Upper lobe of left lung (tissue), 4 donors: ENCODE results near the gene SCCPDH.

Experiments used
- EP300 ChIP-seq, 4 donors: sonication (generic); formaldehyde crosslinking; IDR thresholded peaks; one replicate each; pipeline ENCODE4 v1.5.1; 2017; ENCODE audit warnings: antibody characterized with exemption in 4 of 4, control low read depth in 2 of 4
- POLR2A ChIP-seq, 4 donors: fragments of 450-650 bp; IDR thresholded peaks; one replicate each; pipeline ENCODE4 v1.5.1; 2016 to 2017; ENCODE audit warnings: antibody characterized with exemption in 4 of 4, mild to moderate bottlenecking in 2 of 4
- TF ChIP-seq, protein P1 (sequence below), 6 experiments: fragments of 450-650 bp in 4 of 6; fragments of 200-600 bp in 2 of 6; sonication (generic) in 2 of 6; IDR thresholded peaks; one replicate each; pipeline ENCODE4 v1.5.1; 2016 to 2019; ENCODE audit warnings: antibody characterized with exemption in 6 of 6

GRCh38 chr1:246727594-246727993 is 3.4 kb downstream of the SCCPDH start:
- TF ChIP-seq, protein P1, sequence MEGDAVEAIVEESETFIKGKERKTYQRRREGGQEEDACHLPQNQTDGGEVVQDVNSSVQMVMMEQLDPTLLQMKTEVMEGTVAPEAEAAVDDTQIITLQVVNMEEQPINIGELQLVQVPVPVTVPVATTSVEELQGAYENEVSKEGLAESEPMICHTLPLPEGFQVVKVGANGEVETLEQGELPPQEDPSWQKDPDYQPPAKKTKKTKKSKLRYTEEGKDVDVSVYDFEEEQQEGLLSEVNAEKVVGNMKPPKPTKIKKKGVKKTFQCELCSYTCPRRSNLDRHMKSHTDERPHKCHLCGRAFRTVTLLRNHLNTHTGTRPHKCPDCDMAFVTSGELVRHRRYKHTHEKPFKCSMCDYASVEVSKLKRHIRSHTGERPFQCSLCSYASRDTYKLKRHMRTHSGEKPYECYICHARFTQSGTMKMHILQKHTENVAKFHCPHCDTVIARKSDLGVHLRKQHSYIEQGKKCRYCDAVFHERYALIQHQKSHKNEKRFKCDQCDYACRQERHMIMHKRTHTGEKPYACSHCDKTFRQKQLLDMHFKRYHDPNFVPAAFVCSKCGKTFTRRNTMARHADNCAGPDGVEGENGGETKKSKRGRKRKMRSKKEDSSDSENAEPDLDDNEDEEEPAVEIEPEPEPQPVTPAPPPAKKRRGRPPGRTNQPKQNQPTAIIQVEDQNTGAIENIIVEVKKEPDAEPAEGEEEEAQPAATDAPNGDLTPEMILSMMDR (IDR thresholded peaks at IDR 0.05) = no peak
- no peak for TF ChIP-seq POLR2A (IDR thresholded peaks at IDR 0.05)
- TF ChIP-seq EP300 (IDR thresholded peaks at IDR 0.05) = no peak
